HG02588 (cell line): Measurements from ENCODE around the gene MTG1.
"Not testable (repeated sequence)": the region's sequence is repeated elsewhere in the genome, so short reads cannot be mapped to it uniquely, and the experiment has no call there.

Experiments
- ATAC-seq: cut with Tn5 transposase; IDR thresholded peaks from one replicate; pipeline ENCODE4 v1.9.1; 2021; ENCODE audit warnings: mild to moderate bottlenecking, moderate library complexity; ENCODE audit not compliant: unreplicated experiment

MTG1 gene

DNA sequence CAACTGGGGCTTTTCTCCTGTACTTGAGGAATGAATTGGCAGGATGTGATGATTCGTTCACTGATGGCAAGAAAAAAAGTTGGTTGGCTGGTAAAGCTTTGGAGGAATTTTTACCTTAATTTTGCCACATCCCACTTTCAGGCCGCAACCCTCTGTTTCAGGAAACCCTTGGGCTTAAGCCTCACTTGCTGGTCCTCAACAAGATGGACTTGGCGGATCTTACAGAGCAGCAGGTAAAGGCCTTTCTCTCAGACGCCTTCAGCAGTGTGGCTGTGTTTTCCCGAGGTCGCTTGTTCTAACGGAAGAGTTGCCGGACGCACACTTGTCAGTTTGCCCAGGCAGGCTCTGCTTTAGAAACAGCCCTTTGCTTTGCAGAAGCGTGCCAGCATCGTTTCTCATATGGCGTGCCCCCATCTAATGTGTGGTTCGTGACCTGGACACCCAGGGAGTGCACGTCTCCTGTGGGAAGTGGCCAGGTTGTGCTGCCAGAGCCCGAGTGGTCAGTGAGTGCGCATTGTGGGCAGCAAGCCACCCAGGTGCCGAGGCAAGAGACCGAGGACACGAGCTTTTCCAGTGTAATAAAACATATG lies 2.2 kb downstream of the MTG1 start:
- no peak for ATAC-seq

DNA sequence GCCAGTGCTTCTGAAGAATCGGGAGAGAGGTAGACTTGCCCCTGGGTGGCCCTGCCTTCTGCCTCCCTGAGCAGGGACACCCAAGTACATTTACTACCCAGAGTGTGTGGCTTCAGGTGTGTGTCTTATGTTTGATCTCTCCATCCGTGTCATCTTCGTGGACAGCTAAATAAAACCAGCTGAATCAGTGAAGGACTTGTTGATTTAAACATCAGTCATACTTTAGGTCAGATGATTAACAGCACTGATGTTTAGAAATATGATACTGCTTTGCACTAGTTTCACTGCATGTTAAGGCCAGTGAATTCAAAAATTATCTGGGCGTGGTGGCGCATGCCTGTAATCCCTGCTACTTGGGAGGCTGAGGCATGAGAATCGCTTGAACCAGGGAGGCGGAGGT lies 4.0 kb downstream of the MTG1 start:
- no peak for ATAC-seq

DNA sequence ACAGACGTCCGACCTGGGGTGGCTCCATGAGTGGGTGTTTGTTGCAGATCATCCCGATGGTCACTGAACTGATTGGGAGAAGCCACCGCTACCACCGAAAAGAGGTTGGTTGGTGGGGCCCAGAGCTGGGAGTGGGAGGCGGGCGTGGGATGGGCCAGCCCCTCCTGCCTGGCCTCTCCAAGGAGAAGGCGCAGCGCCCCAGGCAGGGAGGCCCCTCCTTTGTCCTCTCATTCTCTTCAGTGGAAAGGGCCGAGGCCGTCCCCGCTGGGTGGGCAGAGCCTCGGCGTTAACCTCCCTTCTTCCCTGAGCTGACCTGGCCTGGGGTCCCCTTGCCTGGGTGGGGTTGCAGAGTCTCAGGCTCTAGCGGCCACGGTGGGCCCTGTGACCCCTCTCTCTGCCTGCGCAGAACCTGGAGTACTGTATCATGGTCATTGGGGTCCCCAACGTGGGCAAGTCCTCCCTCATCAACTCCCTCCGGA lies 5.2 kb downstream of the MTG1 start:
- no peak for ATAC-seq

DNA sequence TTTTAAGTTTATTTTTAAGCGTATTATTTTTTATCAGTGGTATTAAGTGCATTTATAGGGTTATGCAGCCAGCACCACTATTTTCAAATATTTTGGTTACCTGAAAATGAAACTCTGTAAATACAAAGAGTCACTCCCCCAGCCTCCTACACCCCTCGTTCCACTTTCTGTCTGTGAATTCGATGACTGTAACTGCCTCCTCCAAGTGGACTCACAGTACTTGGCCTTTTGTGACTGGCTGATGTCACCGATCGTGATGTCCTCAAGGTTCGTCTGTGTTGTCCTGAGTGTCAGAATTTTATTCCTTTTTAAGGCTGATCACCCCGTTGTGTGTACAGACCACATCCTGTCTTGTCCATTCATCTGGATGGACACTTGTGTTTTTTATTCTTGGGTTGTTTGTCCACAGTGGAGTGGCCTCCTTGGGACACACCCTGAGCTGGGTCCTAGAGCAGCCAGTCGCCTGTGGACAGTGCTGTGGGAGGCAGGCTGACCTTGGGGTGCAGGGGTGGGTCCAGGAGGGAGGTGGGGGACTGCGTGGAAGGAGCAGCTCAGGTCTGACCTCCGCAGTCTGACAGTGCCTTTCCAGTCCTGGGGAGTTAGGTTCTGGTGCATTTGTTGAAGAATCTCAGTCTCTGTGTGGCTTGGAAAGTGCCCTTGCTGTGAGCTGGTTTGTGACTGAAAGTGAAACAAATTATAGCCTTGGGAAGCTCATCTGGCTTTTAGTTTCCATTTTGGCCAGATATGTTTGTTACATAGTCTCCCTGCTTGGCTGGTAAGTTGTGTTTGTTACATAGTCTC lies 6.9 kb downstream of the MTG1 start:
- ATAC-seq: peak; percentile 65

DNA sequence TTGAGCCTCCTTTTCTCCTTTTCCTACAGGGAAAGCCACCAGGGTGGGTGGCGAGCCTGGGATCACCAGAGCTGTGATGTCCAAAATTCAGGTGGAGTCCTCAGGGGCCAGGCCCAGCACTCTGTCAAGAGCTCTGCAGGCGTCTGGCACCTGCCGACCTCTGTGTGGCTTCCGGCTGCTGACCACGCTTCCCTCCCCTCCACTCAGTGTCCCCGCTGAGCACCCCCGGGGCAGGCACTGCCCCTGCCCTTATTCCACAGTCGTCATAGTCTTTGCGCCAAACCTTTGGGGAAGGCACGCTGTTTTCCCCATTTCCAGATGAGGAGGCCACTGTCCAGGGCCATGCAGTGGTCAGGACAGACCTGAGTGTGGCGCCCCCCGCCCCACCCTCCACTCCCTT lies 7.5 kb downstream of the MTG1 start:
- no peak for ATAC-seq

DNA sequence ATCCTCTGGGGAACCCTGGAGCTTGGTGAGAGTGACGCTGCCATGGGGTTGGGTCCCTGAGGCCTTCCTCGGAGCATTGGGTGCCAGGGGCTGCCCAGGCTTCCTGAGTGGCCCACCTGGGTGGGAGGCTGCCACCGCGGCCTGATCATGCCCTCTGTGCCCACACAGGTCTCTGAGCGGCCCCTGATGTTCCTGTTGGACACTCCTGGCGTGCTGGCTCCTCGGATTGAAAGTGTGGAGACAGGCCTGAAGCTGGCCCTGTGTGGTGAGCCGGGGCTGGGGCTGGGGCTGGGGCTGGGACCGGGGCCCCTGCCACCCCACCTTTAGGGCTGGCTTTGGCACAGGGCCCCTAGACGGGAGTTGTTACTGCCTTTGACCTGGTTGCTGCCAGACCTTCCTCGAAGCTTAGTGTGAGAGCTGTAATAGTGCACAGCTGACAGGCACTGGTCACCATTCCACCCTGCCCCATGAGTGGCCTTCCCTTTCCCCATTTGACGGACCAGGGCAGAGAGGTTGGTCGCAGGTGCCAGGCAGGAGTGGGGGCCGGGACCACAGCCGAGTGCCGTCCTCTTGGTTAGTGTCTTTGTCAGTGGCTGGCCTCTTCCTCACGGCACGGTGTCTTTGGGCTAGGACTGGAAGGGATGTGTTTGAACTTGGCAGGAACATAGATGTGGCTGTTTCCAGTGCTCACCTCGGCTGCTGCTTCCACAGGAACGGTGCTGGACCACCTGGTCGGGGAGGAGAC lies 8.2 kb downstream of the MTG1 start:
- no peak for ATAC-seq

DNA sequence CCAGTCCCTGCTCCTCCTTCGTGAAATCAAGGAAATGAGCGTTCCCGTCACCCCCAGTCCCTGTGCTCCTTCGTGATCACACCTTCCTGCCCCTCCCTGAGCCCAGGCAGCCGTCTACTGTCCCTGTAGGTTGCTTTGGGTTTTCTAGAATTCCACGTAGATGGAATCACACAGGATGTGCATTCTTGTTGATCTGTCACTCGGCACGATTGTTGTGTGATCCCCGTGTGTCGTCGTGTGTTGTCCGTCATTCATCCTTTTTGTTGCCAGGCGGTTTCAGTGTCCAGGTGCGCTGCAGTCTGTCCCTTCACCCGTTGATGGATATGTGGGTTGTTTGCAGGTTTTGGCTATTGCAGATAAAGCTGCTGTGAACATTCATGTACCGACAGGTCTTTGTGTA lies 9.4 kb downstream of the MTG1 start:
- ATAC-seq: no peak

DNA sequence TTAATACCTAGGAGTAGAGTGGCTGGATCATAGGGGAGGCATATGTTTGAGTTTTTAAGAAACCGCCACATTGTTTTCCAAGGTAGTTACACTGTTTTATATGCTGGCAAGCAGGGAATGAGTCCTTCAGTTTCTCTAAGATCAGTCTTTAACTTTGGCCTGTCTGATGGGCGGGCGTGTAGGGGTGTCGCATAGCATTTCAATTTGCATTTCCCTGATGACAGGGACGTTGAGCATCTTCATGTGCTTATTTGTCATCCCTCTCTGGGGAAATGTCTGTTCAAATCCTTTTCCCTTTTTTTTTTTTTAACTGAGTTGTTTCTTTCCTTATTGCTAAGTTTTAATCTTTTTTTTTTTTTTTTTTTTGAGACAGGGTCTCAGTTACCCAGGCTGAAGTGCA lies 9.8 kb downstream of the MTG1 start:
- ATAC-seq: no peak

DNA sequence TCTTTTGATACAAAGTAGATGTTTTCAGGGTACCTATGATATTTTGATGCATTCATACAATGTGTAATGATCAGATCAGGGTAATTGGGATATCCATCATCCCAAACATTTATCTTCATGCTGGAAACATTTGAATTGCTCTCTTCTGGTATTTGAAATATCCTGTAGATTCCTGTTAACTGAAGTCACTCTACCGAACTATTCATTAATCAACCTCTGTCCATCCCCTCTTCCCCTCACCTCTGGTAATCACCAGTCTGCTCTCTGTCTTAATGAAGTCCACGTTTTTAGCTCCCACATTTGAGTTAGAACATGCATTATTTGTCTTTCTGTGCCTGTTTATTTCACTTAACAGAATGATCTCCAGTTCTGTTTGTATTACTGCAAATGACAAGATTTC lies 11.3 kb downstream of the MTG1 start:
- ATAC-seq: no peak

DNA sequence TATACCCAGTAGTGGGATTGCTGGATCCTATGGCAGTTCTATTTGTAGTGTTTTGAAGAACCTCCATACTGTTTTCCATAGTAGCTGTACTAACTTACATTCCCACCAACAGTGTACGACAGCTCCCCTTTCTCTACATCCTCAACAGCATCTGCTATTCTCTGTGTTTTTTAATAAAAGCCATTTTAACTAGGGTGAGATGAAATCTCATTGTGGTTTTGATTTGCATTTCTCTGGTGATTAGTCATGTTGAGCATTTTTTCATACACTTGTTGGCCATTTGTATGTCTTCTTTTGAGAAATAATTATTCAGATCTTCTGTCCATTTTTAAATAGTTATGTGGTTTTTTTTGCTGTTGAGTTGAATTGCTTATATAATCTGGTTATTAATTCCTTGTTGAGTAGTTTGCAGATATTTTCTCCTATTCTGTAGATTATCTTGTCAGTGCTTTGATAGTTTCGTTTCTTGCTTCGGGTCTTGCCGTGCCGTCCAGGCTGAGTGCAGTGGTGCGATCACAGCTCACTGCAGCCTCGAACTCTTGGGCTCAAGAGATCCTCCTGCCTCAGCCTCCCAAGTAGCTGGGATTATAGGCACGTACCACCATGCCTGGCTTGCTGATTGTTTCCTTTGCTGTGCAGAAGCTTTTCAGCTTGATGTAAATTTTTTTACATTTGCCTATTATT lies 12.0 kb downstream of the MTG1 start:
- ATAC-seq: no peak

DNA sequence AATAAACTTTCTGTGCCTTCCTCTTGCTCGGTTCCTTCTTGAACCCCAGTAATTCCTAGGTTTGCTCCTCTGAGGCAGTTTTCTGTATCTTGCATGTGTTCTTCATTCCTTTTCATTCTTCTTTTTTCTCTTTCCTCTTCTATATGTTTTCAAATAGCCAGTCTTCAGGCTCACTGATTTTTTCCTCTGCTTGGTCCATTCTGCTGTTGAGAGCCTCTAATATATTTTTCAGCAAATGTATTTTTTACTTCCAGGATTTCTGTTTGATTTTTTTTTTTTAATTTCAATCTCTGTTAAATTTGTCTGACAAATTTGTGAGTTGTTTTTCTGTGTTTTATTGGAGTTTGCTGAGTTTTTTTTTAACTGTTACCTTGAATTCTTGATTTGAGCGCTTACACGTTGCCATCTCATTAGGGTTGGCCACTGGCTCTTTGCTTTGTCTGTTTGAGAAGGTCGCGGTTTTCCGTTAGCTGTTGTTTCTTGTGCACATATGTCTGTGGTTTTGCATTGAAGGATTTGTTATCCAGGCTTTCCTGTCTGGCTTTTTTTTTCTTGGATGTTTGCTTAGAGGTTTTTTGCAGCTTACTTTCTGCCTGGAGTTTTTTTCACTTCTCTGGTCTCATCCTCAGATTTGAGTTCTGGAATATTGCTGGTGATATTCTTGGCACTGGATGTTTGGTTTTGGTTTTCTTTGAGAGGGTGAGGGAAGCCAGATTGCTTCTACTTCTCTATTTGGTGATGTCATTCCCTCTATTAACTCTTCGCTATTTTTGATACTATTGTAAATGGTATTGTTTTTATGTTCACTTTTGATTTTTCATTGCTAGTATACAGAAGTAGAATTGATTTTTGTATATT lies 17.8 kb downstream of the MTG1 start:
- ATAC-seq: no peak

DNA sequence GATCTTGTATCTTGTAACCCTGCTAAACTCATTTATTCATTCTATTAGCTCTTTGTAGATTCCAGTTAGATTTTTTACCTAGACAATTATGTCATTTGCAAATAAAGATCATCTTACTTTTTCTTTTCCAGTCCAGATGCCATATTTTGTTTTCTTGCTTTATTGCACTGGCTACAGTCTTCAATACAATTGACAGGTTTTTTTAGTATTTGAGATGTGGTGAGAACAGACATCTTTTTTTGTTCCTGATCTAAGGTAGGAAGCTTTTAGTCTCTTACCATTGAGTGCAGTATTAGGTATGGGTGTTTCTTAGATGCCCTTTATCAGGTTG lies 18.4 kb downstream of the MTG1 start:
- no peak for ATAC-seq

DNA sequence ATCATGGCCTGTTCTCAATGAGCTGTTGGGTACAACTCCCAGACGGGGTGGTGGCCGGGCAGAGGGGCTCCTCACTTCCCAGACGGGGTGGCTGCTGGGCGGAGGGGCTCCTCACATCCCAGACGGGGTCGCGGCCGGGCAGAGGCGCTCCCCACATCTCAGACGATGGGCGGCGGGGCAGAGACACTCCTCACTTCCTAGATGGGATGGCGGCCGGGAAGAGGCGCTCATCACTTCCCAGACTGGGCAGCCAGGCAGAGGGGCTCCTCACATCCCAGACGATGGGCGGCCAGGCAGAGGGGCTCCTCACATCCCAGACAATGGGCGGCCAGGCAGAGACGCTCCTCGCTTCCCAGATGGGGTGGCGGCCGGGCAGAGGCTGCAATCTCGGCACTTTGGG lies 20.4 kb downstream of the MTG1 start:
- ATAC-seq: not testable (repeated sequence)

DNA sequence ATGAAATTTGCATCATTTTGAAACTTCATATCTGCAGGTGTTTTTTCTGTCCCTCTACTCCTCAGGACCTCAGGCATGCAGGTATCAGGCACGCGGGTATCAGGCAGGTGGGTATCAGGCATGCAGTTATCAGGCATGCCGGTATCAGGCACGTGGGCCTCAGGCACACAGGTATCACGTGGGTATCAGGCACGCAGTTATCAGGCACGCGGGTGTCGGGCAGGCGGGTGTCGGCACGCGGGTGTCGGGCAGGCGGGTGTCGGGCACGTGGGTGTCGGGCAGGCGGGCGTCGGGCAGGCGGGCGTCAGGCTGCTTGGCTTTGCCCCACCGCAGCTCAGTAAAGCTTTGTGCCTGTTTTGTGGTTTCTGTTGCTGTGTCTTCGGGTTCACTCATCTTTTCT lies 21.8 kb downstream of the MTG1 start:
- no peak for ATAC-seq

DNA sequence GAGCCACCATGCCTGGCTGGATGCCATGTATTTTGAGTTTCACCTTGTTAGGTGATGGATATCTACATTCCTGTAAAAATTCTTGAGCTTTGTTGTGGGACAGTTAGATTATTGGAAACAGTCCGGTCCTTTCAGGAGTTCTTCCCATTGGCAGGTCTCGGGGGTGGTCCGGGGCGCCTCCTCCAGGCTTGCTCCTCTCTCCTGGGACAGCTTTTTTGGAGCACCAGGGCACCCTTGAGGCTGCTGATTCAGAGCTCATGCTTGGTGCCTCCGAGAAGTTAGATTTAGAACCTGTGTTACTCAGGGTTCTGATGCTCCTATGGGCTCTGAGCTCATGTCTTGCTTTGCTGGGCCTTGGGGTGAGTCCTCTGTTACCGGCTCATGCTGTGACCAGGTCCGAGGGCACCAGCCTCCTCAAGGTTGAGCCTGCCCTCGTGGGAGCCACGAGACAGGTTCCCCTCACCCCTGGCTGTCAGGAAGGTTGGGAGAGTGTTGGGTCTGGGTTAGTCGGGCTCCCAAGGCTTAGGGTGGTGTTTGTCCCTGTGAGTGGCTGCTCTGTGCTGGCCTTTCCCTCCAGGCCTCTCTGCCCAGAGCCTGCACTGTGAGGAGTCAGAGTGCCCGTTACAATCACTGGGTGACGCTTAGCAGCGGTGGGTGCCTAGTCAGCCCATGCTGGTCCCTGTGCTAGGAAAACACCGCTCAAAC lies 24.5 kb downstream of the MTG1 start:
- ATAC-seq: no peak

DNA sequence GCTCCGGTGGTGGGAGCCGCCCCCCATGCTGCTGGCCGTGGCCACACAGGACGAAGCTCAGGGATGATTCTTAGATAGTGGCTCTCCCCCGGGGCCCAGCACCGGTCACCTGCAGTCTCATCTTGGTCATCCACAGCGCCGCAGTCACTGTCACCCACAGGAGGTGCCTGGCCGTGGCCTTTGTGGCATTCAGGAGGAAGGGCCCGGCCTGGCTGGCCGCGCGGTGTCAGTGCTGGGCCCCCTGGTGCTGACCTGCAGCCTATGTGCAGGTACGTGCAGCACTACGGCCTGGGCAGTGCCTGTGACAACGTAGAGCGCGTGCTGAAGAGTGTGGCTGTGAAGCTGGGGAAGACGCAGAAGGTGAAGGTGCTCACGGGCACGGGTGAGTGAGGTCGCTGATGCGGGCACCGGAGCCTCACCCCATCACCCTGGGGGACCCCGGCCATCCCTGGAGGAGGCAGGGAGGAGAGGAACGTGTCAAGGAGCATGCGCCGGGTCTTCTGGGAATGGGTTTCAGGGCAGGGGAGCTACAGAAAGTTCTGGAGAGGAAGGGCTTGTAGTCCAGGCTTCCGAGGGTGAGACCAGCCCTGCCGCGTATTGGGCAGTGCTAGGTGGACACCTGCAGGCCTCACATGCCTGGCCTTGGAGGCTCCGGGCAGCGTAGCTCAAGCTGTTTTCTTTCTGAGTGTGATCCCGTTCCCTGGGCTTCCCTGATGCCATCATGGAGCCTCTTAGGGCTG lies 25.4 kb downstream of the MTG1 start:
- no peak for ATAC-seq

DNA sequence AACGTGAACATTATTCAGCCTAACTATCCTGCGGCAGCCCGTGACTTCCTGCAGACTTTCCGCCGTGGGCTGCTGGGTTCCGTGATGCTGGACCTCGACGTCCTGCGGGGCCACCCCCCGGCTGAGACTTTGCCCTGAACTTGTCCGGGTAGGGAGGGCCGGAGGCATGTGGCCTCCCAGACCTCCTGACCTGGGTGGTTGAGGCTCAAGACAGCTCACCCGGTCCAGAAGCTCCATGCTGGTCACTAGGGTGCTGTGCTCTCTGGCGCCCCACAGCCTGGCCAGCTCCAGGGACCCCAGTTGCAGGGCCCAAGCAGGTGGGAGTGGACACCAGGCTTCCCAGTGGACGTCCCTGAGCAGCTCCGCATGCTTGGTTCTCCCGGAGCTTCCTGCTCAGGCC lies 26.1 kb downstream of the MTG1 start:
- no peak for ATAC-seq

DNA sequence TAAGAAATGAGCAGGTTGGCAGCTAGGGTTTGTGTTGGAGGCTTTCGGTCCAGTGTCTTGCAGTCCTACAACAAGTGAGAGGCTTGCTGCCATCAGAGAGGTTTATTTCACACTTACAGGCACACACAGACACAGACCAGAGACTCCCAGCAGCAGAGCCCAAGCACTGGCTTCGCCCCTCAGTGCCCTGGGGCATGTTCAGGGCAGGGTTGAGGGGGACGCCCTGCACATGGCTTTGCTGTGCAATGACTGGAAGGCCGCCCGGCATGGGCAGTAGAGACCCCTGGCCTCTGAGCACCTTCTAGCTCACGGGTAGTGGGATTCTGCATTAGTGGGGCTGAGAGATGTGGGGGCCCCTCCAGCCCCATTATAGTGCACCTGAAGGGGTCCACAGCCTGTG lies 26.6 kb downstream of the MTG1 start:
- ATAC-seq: no peak
